Measurements from ENCODE around the gene SENP1.

- TF ChIP-seq CTCF (IDR thresholded peaks at IDR 0.05) (no peak), POLR2A (IDR thresholded peaks at IDR 0.05) (no peak)
These were observed 102.4 kb downstream of the SENP1 start for GRCh38 chr12:48003226-48004052.

All from heart left ventricle (tissue), 13 donors.